Measurements from ENCODE around the gene CCNB1IP1.

DNA sequence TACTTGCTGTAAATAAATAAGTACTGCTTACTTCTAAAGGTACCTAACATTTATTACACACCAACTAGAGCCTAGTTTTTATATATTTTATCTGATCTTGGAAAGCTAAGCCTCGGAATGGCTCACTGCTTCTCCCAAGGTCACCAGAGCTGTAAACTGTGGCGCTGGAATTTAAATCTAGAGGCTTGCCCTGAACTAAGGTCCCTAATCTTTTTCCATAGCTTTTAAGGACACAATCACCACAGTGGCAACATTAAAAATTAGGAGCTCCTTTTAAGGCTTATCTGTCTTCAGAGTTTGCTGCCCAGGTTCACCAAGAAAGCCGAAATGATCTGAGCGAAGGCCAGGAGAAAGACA is 670 bp downstream of the CCNB1IP1 start:
- TF ChIP-seq, protein P1, sequence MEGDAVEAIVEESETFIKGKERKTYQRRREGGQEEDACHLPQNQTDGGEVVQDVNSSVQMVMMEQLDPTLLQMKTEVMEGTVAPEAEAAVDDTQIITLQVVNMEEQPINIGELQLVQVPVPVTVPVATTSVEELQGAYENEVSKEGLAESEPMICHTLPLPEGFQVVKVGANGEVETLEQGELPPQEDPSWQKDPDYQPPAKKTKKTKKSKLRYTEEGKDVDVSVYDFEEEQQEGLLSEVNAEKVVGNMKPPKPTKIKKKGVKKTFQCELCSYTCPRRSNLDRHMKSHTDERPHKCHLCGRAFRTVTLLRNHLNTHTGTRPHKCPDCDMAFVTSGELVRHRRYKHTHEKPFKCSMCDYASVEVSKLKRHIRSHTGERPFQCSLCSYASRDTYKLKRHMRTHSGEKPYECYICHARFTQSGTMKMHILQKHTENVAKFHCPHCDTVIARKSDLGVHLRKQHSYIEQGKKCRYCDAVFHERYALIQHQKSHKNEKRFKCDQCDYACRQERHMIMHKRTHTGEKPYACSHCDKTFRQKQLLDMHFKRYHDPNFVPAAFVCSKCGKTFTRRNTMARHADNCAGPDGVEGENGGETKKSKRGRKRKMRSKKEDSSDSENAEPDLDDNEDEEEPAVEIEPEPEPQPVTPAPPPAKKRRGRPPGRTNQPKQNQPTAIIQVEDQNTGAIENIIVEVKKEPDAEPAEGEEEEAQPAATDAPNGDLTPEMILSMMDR (IDR thresholded peaks at IDR 0.05), result no peak
- TF ChIP-seq POLR2A (IDR thresholded peaks at IDR 0.05), result no peak

Data from prostate gland (tissue), 2 donors.